ENCODE measurements around the gene APBB1IP. TPM values are rescaled to one million over a fixed set of nuclear protein-coding genes. Genes with fewer than 3 reads are reported as not detected.
A peak's percentile ranks its signal among the peaks of the same experiment; 100 is the strongest.
"Not testable (repeated sequence)": the region's sequence is repeated elsewhere in the genome, so short reads cannot be mapped to it uniquely, and the experiment has no call there.

APBB1IP gene
- total and polyA plus RNA-seq, 9 of the 15 experiments (the other 6 are each of a cell fraction or from before 2014, with no cell fraction given): 0.03 to 0.11 (median 0.06) TPM; not detected in 4

GRCh38 chr10:26503911-26504310, 65.8 kb downstream of the APBB1IP start:
- POLR2A ChIA-PET: no interaction called here

GRCh38 chr10:26504429-26504828, 66.3 kb downstream of the APBB1IP start:
- H3K4me1 ChIP-seq (replicated peaks in 1 of 2; ENCODE audit: control insufficient read depth in 2 of 2, insufficient read depth in 2 of 2, low read length in 2 of 2); H3K9ac ChIP-seq (ENCODE audit: insufficient read depth in 1 of 2, low read depth in 2 of 2, low read length in 2 of 2); H3K9me3 ChIP-seq (replicated peaks; ENCODE audit: control insufficient read depth, insufficient read depth, low read depth, low read length); H3K27me3 ChIP-seq (ENCODE audit: control insufficient read depth in 2 of 2, insufficient read depth in 2 of 2, low read length in 2 of 2); in situ Hi-C loops (cut with MboI); H2AFZ ChIP-seq (ENCODE audit: low read depth, low read length); H3K27ac ChIP-seq (ENCODE audit: extremely low read depth, low read depth, low read length); BruUV-seq (replicated peaks); H4K20me1 ChIP-seq (replicated peaks; ENCODE audit: control insufficient read depth, insufficient read depth, low read length); H3K9me1 ChIP-seq (ENCODE audit: control insufficient read depth, insufficient read depth, low read length); ATAC-seq; DNase-seq (ENCODE audit: extremely low read depth in 1 of 4, low spot score in 3 of 4); H3K4me3 ChIP-seq; H3K79me2 ChIP-seq (ENCODE audit: control insufficient read depth, insufficient read depth, low read length); FAIRE-seq; POLR2A ChIA-PET; CTCF ChIA-PET (ENCODE audit: low intra/inter-chr PET ratio); H3K4me2 ChIP-seq (ENCODE audit: insufficient read depth, low read length); intact Hi-C loops (cut with micrococcal nuclease); H3K36me3 ChIP-seq (ENCODE audit: control insufficient read depth, insufficient read depth, low read length): not testable (repeated sequence)
- 10% methylated on average over 10 of the region's 10 CpGs for WGBS (ENCODE audit: insufficient coverage, low coverage, missing lambda C conversion rate)

More at GRCh38 chr10:26503911-26504310, 65.8 kb downstream of the APBB1IP start:
- ATAC-seq (peak; percentile 46; the same call in 1 of the 3 replicates), DNase-seq (ENCODE audit: extremely low read depth in 1 of 4, low spot score in 3 of 4) (peak in 1 of 4 experiments; percentile 4), FAIRE-seq (no peak)
- CTCF ChIA-PET (ENCODE audit: low intra/inter-chr PET ratio): no interaction called here
- no peaks in the 10 kb centered on the region for H3K9me3 ChIP-seq (replicated peaks; ENCODE audit: control insufficient read depth, insufficient read depth, low read depth, low read length)
- H3K4me1 ChIP-seq (replicated peaks in 1 of 2; ENCODE audit: control insufficient read depth in 2 of 2, insufficient read depth in 2 of 2, low read length in 2 of 2): no peaks in the 10 kb centered on the region
- H3K4me2 ChIP-seq (ENCODE audit: insufficient read depth, low read length): no peak overlapping the region
- H2AFZ ChIP-seq (ENCODE audit: low read depth, low read length): no peak overlapping the region
- no peak overlapping the region for H3K9ac ChIP-seq (ENCODE audit: insufficient read depth in 1 of 2, low read depth in 2 of 2, low read length in 2 of 2)
- no peaks in the 10 kb centered on the region for H3K27me3 ChIP-seq (ENCODE audit: control insufficient read depth in 2 of 2, insufficient read depth in 2 of 2, low read length in 2 of 2)
- no peaks in the 10 kb centered on the region for H4K20me1 ChIP-seq (replicated peaks; ENCODE audit: control insufficient read depth, insufficient read depth, low read length)
- intact Hi-C loops (cut with micrococcal nuclease) (no loop called here), in situ Hi-C loops (cut with MboI) (no loop called here)
- no peaks in the 10 kb centered on the region for H3K9me1 ChIP-seq (ENCODE audit: control insufficient read depth, insufficient read depth, low read length)
- H3K36me3 ChIP-seq (ENCODE audit: control insufficient read depth, insufficient read depth, low read length): no peaks in the 10 kb centered on the region
- no TSS peak for BruUV-seq (replicated peaks)
- WGBS (ENCODE audit: insufficient coverage, low coverage, missing lambda C conversion rate): 0% methylated on average over 3 of the region's 3 CpGs
- H3K27ac ChIP-seq (ENCODE audit: extremely low read depth, low read depth, low read length): no peak overlapping the region
- no peak overlapping the region for H3K4me3 ChIP-seq
- H3K79me2 ChIP-seq (ENCODE audit: control insufficient read depth, insufficient read depth, low read length): no peaks in the 10 kb centered on the region
- TF ChIP-seq ATF7 (IDR thresholded peaks at IDR 0.05): no peak
- TF ChIP-seq ZBTB11 (CRISPR knock-in tag; IDR thresholded peaks at IDR 0.05): no peak
- no peak for TF ChIP-seq MTA3 (IDR thresholded peaks at IDR 0.05; ENCODE audit: borderline replicate concordance)
- TF ChIP-seq, protein P1, sequence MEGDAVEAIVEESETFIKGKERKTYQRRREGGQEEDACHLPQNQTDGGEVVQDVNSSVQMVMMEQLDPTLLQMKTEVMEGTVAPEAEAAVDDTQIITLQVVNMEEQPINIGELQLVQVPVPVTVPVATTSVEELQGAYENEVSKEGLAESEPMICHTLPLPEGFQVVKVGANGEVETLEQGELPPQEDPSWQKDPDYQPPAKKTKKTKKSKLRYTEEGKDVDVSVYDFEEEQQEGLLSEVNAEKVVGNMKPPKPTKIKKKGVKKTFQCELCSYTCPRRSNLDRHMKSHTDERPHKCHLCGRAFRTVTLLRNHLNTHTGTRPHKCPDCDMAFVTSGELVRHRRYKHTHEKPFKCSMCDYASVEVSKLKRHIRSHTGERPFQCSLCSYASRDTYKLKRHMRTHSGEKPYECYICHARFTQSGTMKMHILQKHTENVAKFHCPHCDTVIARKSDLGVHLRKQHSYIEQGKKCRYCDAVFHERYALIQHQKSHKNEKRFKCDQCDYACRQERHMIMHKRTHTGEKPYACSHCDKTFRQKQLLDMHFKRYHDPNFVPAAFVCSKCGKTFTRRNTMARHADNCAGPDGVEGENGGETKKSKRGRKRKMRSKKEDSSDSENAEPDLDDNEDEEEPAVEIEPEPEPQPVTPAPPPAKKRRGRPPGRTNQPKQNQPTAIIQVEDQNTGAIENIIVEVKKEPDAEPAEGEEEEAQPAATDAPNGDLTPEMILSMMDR (IDR thresholded peaks at IDR 0.05 in 2 of 3, conservative IDR thresholded peaks at IDR 0.05 in 1 of 3; ENCODE audit: insufficient read depth in 2 of 3, low read depth in 1 of 3, low read length in 3 of 3): peak in 1 of 3 experiments; percentile 14; a peak in 1 of 6 replicates

Data from K562 (cell line).